ENCODE results near the gene EYA2.

The EYA2 gene

GRCh38 chr20:46900826-46901225, 6.2 kb downstream of the EYA2 start:
- TF ChIP-seq CTCF (conservative IDR thresholded peaks at IDR 0.05; ENCODE audit: low read depth, low read length): no peak
- no peak for DNase-seq (ENCODE audit: low read depth)
- H3K4me3 ChIP-seq (ENCODE audit: low read depth, low read length): no peak overlapping the region

GRCh38 chr20:46901638-46902037, 7.0 kb downstream of the EYA2 start:
- no peak for TF ChIP-seq CTCF (conservative IDR thresholded peaks at IDR 0.05; ENCODE audit: low read depth, low read length)

GRCh38 chr20:46903256-46903655, 8.6 kb downstream of the EYA2 start:
- no peak overlapping the region for H3K4me3 ChIP-seq (ENCODE audit: low read depth, low read length)
- DNase-seq (ENCODE audit: low read depth): no peak
- TF ChIP-seq CTCF (conservative IDR thresholded peaks at IDR 0.05; ENCODE audit: low read depth, low read length): no peak

More at GRCh38 chr20:46901638-46902037, 7.0 kb downstream of the EYA2 start:
- no peak for DNase-seq (ENCODE audit: low read depth)
- H3K4me3 ChIP-seq (ENCODE audit: low read depth, low read length): no peak overlapping the region

GRCh38 chr20:46903937-46904336, 9.3 kb downstream of the EYA2 start:
- no peak for TF ChIP-seq CTCF (conservative IDR thresholded peaks at IDR 0.05; ENCODE audit: low read depth, low read length)
- no peak for DNase-seq (ENCODE audit: low read depth)

GRCh38 chr20:46905364-46906125, 10.9 kb downstream of the EYA2 start:
- no peak for DNase-seq (ENCODE audit: low read depth)
- H3K4me3 ChIP-seq (ENCODE audit: low read depth, low read length): no peak overlapping the region
- TF ChIP-seq CTCF (conservative IDR thresholded peaks at IDR 0.05; ENCODE audit: low read depth, low read length): no peak

More at GRCh38 chr20:46903937-46904336, 9.3 kb downstream of the EYA2 start:
- H3K4me3 ChIP-seq (ENCODE audit: low read depth, low read length): no peak overlapping the region

GRCh38 chr20:46913329-46914044, 18.8 kb downstream of the EYA2 start:
- TF ChIP-seq CTCF (conservative IDR thresholded peaks at IDR 0.05; ENCODE audit: low read depth, low read length): no peak
- no peak for DNase-seq (ENCODE audit: low read depth)
- H3K4me3 ChIP-seq (ENCODE audit: low read depth, low read length): no peak overlapping the region
